G401.6 (cell line): Measurements from ENCODE around the gene SLC13A3.

Experiments used
- FAIRE-seq: peaks from 2 replicates; lab custom pipeline; 2012; peaks lifted over from hg19 to GRCh38; lab: Jason Lieb, UNC

SLC13A3 gene

GRCh38 chr20:46649965-46650542 lies 1.2 kb downstream of the SLC13A3 start:
- FAIRE-seq = no peak

- FAIRE-seq = no peak
Observed at GRCh38 chr20:46649650-46649949, 1.7 kb downstream of the SLC13A3 start.

GRCh38 chr20:46648903-46649649 lies 2.2 kb downstream of the SLC13A3 start:
- no peak for FAIRE-seq

DNA sequence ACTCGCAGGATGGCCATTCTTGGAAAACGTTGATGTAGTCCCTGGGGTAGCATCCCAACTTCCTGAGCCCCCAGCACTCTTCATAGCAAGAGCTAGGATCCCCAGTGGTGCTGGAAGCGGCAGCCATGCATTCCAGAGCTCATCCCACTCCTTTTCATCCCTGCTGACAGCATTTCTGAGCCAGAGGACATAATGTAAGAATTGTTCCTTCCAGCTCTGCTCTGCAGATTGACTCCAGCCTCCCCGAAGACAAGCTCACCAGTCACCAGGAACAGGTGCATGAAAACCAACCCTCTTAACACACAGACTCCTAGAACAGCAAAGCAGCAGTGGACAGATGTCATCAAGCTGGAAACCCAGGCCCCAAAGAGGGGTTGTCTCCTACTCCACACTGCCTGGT lies 3.8 kb downstream of the SLC13A3 start:
- FAIRE-seq = no peak

DNA sequence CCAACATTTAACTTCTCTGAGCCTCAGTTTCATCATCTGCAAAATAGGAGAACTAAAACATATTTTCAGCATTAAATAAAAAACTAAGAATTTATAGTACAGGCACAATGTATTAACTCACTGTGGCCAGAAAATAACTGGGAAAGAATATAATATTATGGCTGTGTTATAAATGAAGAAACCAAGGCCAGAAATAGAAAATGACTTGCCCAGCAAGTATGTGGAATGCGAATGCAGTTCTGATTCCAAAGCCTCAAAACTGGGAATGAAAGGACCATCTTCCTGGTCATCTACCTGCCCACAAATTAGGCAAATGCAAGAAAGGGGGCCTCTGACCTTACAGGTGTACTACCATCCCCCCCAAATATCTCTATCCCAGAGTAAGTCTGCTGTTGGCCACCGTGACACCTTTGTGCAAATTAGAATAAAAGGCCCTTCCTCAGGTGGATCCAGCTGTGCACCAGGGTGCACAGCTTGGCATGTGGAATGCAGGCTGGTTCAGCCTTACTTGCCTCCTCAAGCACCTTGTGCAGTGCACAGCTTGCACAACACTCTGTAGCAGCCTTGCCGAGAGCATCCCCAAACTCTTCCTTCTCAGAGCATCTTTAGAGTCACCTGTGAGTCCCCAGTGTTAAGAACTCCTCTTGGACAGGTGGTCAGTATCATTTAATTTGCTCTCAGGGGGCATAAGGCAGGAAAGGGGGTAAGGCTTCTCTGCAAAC lies 4.4 kb downstream of the SLC13A3 start:
- FAIRE-seq = no peak

DNA sequence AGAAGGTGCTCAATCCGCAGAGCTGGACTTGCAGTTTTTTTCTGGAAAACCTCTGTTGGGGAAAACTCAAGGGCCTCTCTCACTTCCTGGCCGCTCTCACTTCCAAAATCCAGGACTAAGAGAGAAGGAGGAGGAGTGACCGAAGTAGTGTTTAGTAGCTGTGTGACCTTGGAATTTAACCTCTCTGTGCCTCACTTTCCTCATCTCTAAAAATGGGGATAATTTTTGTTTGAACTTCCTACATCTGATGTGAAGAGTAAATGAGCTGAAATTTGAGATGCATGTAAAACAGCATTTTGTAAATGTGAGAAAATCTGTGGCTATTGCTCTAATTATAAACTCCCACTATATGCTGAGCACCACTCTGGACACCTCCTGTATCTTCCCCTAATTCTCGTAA lies 5.1 kb downstream of the SLC13A3 start:
- no peak for FAIRE-seq

DNA sequence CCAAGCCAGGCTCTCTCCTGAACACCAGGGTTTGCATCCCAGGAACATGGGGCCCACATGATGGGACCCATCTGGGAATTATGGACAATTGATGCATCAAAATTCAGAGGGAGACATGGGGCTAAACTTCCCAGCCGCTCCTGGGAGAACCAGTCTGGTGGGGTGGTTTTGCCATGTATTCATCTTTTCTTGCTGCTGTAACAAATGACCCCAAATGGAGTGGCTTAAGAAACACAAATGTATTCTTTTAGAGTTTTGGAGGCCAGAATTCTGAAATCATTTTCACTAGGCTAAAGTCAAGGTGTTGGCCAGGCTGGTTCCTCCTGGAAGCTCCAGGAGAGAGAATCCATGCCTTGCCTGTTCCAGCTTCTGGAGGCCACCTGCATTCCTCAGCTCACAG lies 6.5 kb downstream of the SLC13A3 start:
- no peak for FAIRE-seq

GRCh38 chr20:46644160-46644559 lies 7.1 kb downstream of the SLC13A3 start:
- no peak for FAIRE-seq

GRCh38 chr20:46642969-46643343 lies 8.3 kb downstream of the SLC13A3 start:
- FAIRE-seq = no peak

DNA sequence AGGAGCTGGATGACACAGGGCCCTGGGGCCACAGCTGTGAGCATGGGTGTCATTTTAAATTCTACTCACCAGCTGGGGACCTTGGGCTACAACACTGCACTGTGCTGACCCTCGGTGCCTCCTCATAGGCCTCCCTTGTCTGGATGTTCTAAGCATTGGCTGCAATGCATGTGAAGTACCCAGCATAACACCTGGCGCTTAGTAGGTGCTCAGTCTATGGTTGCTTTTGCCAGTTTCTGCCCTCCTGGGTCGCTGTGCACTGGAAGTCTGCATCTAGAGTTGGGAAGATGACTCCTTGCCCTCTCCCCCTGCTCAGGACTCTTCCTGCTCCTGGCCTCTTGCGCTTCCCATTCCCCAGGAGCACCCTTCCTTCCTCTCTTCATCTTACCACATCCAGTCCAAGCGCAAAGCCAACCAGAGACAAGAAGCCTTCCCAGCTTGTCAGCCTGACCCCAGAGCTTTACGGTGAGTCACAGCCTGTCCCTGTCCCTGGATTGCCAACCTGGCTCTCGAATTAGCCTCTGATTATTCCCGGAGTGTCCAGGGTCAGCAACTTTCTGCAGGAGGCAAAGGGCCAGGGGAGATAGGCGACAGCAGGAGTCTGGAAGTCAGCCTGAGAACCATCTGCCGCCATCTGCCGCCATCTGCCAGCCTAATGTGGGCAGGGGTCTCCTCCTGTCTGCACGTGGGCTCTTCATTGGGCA lies 8.8 kb downstream of the SLC13A3 start:
- FAIRE-seq = no peak

- FAIRE-seq = no peak
Observed at GRCh38 chr20:46641424-46641823, 9.8 kb downstream of the SLC13A3 start.

DNA sequence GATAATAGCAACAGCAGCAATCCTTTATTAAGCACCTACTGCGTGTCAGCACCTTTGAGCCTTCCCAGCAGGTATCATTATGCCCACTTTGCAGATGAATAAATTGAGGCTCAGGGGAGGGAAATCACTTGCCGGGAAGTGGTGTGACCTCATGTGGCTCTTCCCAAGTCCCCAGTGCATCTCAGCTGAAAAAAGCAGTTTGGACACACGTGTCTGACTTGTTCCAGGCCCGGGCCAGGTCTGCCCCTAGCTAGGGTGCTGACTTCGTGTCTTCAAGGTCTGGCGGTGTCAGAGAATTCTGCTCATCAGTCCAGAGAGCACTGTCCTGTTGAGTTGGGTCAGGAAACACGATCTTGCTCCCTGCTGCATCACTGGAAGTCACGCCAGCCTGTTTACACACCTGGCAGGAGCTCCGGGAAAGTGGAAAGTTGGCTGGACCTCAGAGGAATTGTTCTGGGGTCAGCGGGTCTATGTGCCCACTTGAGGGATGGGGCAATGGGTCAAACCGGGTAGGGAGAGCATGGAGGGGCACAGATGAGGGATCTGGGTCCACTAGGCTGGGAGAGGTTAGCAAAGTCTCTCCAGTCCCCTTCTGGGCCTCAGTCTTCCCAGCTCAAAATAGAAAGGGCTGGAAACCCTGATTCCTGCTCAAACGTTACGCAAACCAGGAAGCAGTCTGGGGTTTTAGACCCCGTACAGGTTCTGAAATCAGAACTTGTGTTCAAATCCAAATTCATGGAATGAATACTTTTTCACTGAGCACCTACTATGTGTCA lies 10.5 kb downstream of the SLC13A3 start:
- FAIRE-seq = no peak

- no peak for FAIRE-seq
Observed at GRCh38 chr20:46640044-46640443, 11.2 kb downstream of the SLC13A3 start.

- no peak for FAIRE-seq
Observed at GRCh38 chr20:46639587-46639986, 11.7 kb downstream of the SLC13A3 start.

GRCh38 chr20:46638898-46639274 lies 12.4 kb downstream of the SLC13A3 start:
- FAIRE-seq = no peak

GRCh38 chr20:46638134-46638897 lies 12.9 kb downstream of the SLC13A3 start:
- FAIRE-seq = no peak

DNA sequence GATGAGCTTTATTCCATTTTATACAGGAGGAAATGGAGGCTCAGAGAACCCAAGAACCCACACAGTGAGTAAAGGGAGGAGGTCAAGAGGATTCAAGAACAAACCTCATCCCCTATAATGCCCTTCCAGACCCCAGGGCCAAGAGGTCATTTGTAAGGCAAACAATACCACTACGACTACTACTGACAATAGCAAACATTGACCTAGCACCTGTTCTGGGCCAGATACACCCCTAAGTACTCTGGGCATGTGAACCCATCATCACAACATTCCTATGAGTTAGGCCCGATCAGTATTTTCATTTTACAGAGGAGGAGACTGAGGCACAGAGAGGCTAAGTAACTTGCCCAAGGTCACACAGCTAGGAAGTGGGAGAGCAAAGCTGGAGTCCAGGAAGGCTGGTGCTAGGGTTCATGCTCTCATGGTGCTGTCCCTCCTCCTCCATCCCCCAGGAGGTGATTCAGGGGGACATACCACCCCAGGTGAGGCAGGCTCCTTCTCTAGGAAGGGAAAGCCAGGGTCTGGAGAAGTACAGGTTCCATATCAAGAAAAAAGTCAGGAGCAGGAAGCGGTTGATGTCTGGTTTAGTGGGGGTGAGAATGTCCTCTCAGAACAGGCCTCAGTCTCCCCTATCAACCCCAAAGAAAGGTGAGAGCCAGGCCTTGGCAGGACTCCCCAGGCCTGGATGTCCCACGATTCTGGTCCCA lies 13.7 kb downstream of the SLC13A3 start:
- FAIRE-seq = no peak

GRCh38 chr20:46637020-46637419 lies 14.2 kb downstream of the SLC13A3 start:
- FAIRE-seq = no peak

- FAIRE-seq = no peak
Observed at GRCh38 chr20:46636514-46636913, 14.7 kb downstream of the SLC13A3 start.

- no peak for FAIRE-seq
Observed at GRCh38 chr20:46635514-46636136, 15.6 kb downstream of the SLC13A3 start.

DNA sequence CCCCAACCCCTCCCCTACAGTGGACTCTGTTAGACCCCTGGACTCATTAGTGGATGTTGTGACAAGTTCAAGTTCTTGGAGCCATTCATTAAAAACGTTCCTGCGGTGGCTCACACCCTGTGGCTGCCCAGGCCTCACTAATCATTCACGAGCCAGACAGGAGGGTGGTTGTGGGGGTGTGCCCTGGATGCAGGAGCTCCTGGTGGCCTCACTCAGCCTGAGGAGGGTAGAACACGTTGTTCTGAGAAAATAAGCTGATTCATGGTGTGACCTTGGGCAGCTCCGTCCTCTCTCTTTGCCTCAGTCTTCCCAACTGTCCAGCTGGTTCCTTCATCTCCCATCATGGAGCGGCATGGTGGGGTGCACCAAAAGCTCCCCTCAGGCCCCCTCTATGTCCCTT lies 16.7 kb downstream of the SLC13A3 start:
- no peak for FAIRE-seq
